Ovary (tissue), 9 donors: Measurements from ENCODE around the gene PPP1R9A. TPM values are rescaled to one million over a fixed set of nuclear protein-coding genes. Genes with fewer than 3 reads are reported as not detected.

Experiments
- DNase-seq, 5 donors: peaks; one replicate each; pipeline ENCODE4 v3.0.0-alpha.2; 2019 to 2020
- H3K27ac ChIP-seq, 2 donors: fragments of 200-600 bp; one replicate each; pipeline versions ENCODE4 v1.5.1 to v1.8.0; 2019 to 2022
- H3K27me3 ChIP-seq: fragments of 200-600 bp; one replicate; pipeline ENCODE4 v1.8.0; 2022
- H3K36me3 ChIP-seq: fragments of 200-600 bp; sonication (generic); one replicate; pipeline ENCODE4 v1.5.1; 2019
- H3K4me1 ChIP-seq: one replicate; pipeline ENCODE4 v1.8.1; 2013; ENCODE audit warnings: mild to moderate bottlenecking, moderate library complexity; ENCODE audit not compliant: insufficient read depth
- H3K4me3 ChIP-seq: fragments of 200-600 bp; sonication (generic); one replicate; pipeline ENCODE4 v1.5.1; 2017
- H3K9me3 ChIP-seq, 2 donors: fragments of 200-600 bp in 1 of 2; sonication (generic) in 1 of 2; one replicate each; pipeline versions ENCODE4 v1.5.1 to v1.8.1; 2013 to 2019; ENCODE audit warnings: mild to moderate bottlenecking in 1 of 2, moderate library complexity in 1 of 2
- EP300 ChIP-seq: sonication (generic); formaldehyde crosslinking; IDR thresholded peaks from one replicate; pipeline ENCODE4 v1.6.1; 2017; ENCODE audit warnings: antibody characterized with exemption
- POLR2A ChIP-seq: fragments of 450-650 bp; IDR thresholded peaks from one replicate; pipeline ENCODE4 v1.6.1; 2017; ENCODE audit warnings: antibody characterized with exemption, mild to moderate bottlenecking, moderate library complexity
- WGBS, 3 donors: extraction: QIAGEN DNeasy Blood & Tissue Kit in 1 of 3; methylation state at CpG; one replicate each; pipeline versions ENCODE4 v1.1.5 to v1.1.7; 2013 to 2017; 5-methylcytosine and 5-hydroxymethylcytosine counted together
- intact Hi-C, 4 donors: fragments of 100-400 bp; cut with DNase I; formaldehyde crosslinking; loops; one replicate each; pipeline versions ENCODE4 v1.11.0 to v1.15.1; 2022 to 2023
- polyA plus RNA-seq, 2 donors: library from polyadenylated mRNA; stranded (reverse); fragments of 200-250 nt in 1 of 2; fragments of 350-450 nt in 1 of 2; fragmentation: Illumina TruSeq in 1 of 2; extraction: RNeasy Lipid Tissue Mini Kit (QIAGEN cat#74804) in 1 of 2; gene quantifications; one replicate each; pipeline ENCODE4 v1.2.3, GENCODE V29; 2013 to 2014
- total RNA-seq, 7 donors: library from RNA; depleted of rRNA in 2 of 7; stranded (reverse); fragments of >200 nt in 2 of 7; fragmentation: NEBNext Ultra II Directional in 3 of 7; extraction: Animal tissue kit (Norgen Biotek cat#: 25700) in 3 of 7; gene quantifications; one replicate each; pipeline versions ENCODE4 v1.1.0 to v1.2.4, GENCODE V29; 2016 to 2023
- TF ChIP-seq, protein P1 (sequence below), 3 donors: fragments of 450-650 bp in 2 of 3; fragments of 200-600 bp in 1 of 3; IDR thresholded peaks; one replicate each; pipeline versions ENCODE4 v1.5.1 to v1.8.0; 2016 to 2022; ENCODE audit warnings: antibody characterized with exemption in 3 of 3, mild to moderate bottlenecking in 1 of 3
- donor health status: DM: no; HTN: no; CAD: no; lungs with moderate emphysema.
- donor health status: DM: no; HTN: no; CAD: no.
- donor health status: Bipolar disorder and iron deficiency.
- donor health status: DM: yes; HTN: yes; CAD: no.
- donor health status: DM: no; HTN: no; CAD: no.
- donor health status: DM: yes; HTN: yes; CAD: no.

The PPP1R9A gene
- total and polyA plus RNA-seq, 9 donors = 2.4 to 32.2 (median 11.2) TPM

DNA sequence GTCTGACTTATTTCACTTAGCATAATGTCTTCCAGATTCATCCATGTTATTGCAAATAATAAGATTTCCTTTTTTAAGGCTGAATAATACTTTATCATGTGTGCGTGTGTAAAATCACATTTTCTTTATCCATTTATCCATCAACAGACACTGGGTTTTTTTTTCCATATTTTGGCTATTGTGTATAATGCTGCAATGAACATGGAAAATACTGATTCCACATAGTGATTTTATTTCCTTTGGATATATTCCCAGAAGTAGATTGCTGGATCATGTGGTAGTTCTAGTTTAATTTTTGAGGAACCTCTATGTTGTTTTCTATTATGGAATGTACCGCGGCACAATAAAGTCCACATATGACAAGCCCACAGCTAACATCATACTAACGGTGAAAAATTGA lies 236.9 kb downstream of the PPP1R9A start:
- Histone ChIP-seq H3K36me3 (no peaks in the 10 kb centered on the region), H3K27ac (no peak overlapping the region), H3K4me1 (no peaks in the 10 kb centered on the region), H3K4me3 (no peak overlapping the region), H3K9me3 (no peaks in the 10 kb centered on the region), H3K27me3 (no peaks in the 10 kb centered on the region)
- 94 to 97% (median 94%) methylated on average over 4 of the region's 4 CpGs for WGBS, 3 donors
- intact Hi-C loops = no loop called here
- no peak for DNase-seq
- TF ChIP-seq, protein P1, sequence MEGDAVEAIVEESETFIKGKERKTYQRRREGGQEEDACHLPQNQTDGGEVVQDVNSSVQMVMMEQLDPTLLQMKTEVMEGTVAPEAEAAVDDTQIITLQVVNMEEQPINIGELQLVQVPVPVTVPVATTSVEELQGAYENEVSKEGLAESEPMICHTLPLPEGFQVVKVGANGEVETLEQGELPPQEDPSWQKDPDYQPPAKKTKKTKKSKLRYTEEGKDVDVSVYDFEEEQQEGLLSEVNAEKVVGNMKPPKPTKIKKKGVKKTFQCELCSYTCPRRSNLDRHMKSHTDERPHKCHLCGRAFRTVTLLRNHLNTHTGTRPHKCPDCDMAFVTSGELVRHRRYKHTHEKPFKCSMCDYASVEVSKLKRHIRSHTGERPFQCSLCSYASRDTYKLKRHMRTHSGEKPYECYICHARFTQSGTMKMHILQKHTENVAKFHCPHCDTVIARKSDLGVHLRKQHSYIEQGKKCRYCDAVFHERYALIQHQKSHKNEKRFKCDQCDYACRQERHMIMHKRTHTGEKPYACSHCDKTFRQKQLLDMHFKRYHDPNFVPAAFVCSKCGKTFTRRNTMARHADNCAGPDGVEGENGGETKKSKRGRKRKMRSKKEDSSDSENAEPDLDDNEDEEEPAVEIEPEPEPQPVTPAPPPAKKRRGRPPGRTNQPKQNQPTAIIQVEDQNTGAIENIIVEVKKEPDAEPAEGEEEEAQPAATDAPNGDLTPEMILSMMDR (IDR thresholded peaks at IDR 0.05) = no peak

DNA sequence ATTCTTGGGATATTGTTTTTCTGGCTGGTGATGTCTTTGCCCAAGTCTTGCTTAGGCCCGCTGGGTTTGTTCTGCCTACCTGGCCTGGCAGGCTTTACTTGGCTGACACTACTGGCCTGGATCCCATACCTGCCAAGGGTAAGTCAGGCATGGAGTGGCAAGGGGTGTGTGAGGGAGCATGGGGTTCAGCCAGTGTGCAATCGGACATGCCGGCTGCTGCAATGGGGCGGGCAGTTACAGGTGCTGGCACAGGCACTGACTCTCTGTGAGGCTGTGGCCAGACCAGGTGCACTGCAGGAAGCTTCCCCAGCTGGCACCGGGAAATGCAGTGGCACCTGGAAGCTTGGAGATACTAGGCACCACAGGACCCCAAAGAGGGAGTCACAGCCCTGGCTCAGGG lies 248.6 kb downstream of the PPP1R9A start:
- intact Hi-C loops = no loop called here
- no peak overlapping the region for H3K4me3 ChIP-seq
- no peaks in the 10 kb centered on the region for H3K36me3 ChIP-seq
- no peaks in the 10 kb centered on the region for H3K27me3 ChIP-seq
- H3K9me3 ChIP-seq = no peaks in the 10 kb centered on the region
- WGBS, 3 donors = 95 to 98% (median 97%) methylated on average over 5 of the region's 5 CpGs
- H3K27ac ChIP-seq = no peak overlapping the region
- TF ChIP-seq, protein P1 (IDR thresholded peaks at IDR 0.05) = no peak
- TF ChIP-seq EP300 (no peak), POLR2A (no peak)
- DNase-seq = no peak
- no peaks in the 10 kb centered on the region for H3K4me1 ChIP-seq

DNA sequence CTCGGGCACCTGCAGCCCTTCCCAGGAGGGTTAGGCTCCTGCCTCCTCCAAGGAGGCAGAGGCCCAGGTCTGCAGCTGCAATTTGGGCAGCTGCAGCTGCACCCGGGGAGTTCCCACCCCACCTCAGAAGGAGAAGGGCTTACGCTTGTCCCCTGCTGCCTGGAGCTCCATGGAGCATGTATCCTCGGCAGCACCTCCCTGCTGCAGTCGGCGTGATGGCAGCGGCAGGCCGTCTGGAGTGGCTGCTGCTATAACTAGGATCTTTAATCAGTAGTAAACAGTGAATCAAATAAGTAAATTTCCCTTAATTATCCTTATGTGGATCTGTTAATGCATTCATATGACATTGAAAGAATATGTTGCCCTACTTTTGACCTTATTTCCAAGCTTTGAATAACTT lies 250.0 kb downstream of the PPP1R9A start:
- H3K36me3 ChIP-seq = no peaks in the 10 kb centered on the region
- no peak overlapping the region for H3K4me3 ChIP-seq
- WGBS, 3 donors = 94 to 97% (median 97%) methylated on average over 7 to 8 of the region's 8 CpGs
- intact Hi-C loops = no loop called here
- H3K27ac ChIP-seq = no peak overlapping the region
- no peaks in the 10 kb centered on the region for H3K9me3 ChIP-seq
- TF ChIP-seq POLR2A = no peak
- no peak for TF ChIP-seq EP300
- TF ChIP-seq, protein P1 (IDR thresholded peaks at IDR 0.05) = no peak
- no peaks in the 10 kb centered on the region for H3K27me3 ChIP-seq
- H3K4me1 ChIP-seq = no peaks in the 10 kb centered on the region
- no peak for DNase-seq

DNA sequence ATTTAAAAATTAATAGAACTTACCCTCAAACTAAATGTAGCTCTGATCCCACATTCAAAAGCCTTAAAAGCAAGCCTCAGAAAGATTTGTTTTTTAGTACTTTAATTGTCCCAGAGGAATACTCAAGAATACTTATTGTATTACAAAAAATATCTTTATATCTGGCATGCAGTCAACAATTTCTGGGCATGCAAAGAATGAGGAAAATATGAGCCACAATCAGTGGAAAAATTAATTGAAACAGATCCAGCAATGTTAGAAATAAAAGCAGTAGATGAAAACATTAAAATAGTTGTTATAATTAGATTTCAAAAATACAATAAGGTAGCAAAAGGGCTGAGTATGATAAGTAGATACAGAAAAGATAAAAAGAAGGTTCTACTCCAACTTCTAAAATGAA lies 262.3 kb downstream of the PPP1R9A start:
- TF ChIP-seq EP300 = no peak
- TF ChIP-seq POLR2A = no peak
- TF ChIP-seq, protein P1 (IDR thresholded peaks at IDR 0.05) = no peak
- intact Hi-C loops = no loop called here
- Histone ChIP-seq H3K9me3 (no peaks in the 10 kb centered on the region), H3K27ac (no peak overlapping the region), H3K36me3 (no peaks in the 10 kb centered on the region), H3K4me3 (no peak overlapping the region), H3K27me3 (no peaks in the 10 kb centered on the region), H3K4me1 (no peaks in the 10 kb centered on the region)
- no peak for DNase-seq

DNA sequence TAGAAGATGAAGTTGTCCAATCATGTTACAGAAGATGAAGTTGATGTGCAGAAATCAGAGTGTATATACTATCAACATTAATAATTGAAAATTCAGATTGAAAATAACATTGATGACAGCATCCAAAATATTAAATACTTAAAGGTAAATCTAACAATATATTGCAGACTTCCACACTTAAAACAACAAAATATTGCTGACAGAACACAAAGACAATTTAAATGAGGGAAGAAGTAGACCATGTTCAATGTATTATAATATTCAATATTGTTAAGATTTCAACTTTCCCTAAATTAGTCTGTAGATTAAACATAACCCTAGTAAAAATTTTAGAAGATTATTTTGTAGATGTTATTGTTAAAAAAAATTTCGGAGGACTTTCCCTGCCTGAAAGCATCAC lies 265.0 kb downstream of the PPP1R9A start:
- H3K27ac ChIP-seq = no peak overlapping the region
- no peaks in the 10 kb centered on the region for H3K27me3 ChIP-seq
- 40 to 98% (median 93%) methylated on average over 1 of the region's 1 CpG for WGBS, 3 donors
- no peaks in the 10 kb centered on the region for H3K4me1 ChIP-seq
- no peaks in the 10 kb centered on the region for H3K9me3 ChIP-seq
- no peaks in the 10 kb centered on the region for H3K36me3 ChIP-seq
- no peak overlapping the region for H3K4me3 ChIP-seq
- DNase-seq = no peak
- TF ChIP-seq, protein P1 (IDR thresholded peaks at IDR 0.05) = no peak
- TF ChIP-seq EP300 = no peak
- TF ChIP-seq POLR2A = no peak
- intact Hi-C loops = no loop called here
